NCI-H524 treated with DMSO at 0.1 percent for 48 hours (cell line): ENCODE measurements around the gene MAGI1.

Source experiments
- DNase-seq: peaks from one replicate; lab custom pipeline; 2025; lab: John Stamatoyannopoulos, UW

The MAGI1 gene

DNA sequence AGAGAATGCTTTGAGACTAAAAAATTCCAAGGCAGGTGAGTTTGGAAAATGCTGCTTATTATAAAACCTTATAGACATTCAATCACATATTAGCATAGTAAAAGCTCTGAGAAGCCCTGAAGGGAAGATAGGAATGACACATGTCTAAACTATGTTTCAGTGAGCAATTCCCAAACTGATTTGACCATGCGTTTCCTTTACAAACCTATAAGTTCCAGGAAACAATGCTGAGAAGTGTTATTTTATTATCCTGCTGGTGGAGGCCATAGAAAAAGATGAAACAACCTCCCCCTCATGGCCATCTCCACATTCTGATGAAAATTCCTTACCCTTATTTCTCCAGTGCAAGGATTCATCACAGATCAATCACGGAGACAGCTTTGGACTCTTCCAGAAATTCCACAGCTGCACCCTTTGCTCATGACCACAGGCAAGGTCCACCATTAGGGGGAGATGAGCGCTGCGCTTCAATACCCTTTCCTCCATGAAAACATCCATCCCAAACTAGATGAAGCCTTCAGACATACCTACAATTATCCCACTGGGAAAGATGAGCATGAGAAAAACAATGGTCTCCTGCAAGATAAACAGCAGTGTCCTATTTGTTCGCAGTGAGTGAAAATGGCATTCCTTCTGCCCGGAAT lies 372.1 kb downstream of the MAGI1 start:
- no peak for DNase-seq

DNA sequence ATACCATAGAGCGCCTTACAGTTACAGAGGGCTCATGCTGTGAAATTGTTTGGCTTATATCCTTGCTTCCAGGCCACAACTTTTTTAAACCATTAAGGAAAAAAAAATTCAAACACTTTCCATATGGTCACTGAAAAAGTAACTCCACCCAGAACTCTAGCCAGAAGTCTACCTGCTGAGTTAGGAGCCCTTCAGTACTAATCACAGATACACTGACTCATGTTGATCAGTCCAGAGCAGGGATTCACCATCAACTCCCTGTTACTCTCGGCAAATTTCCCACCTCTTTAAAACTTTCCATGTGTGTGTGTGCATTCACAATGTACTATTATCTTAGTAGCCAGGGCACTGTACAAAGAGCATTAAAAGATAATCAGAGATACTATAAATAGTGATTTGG lies 372.8 kb downstream of the MAGI1 start:
- no peak for DNase-seq

DNA sequence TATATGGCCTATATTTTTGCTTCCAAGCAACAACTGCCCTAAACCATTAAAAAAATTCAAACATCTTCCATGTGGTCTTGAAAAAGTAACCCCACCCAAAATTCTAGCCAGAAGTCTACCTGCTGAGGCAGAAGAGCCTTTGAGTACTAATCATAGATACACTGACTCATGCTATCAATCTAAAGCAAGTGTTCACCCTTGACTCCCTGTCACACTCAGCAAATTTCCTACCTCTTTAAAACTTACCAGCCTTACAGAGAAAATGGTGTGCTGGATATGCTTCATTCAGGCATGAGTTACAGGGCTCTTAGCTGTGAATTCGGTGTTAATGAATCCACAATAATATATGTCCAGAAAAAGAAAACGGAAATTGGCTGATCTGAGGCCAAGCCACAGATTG lies 373.8 kb downstream of the MAGI1 start:
- DNase-seq = no peak

GRCh38 chr3:65664446-65664845 lies 374.3 kb downstream of the MAGI1 start:
- DNase-seq = no peak

DNA sequence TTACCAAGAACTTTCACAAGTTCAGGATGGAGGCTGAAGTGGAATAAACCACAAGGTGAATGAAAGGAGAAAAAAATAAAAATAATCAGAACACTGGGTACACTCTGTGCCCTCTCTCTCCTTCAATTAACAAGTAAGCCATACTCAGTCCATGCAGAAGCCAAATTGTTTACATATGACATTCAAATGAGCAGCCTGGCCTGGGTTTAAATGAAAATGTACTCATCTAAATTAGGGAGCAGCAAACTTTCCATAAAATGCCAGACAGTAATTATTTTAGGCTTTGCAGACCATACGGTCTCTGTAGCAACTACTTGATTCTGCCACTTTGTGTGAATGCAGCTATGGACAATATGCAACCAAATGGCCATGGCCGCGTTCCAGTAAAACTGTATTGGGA lies 376.6 kb downstream of the MAGI1 start:
- DNase-seq = no peak

- no peak for DNase-seq
Observed at GRCh38 chr3:65660000-65660598, 378.6 kb downstream of the MAGI1 start.

DNA sequence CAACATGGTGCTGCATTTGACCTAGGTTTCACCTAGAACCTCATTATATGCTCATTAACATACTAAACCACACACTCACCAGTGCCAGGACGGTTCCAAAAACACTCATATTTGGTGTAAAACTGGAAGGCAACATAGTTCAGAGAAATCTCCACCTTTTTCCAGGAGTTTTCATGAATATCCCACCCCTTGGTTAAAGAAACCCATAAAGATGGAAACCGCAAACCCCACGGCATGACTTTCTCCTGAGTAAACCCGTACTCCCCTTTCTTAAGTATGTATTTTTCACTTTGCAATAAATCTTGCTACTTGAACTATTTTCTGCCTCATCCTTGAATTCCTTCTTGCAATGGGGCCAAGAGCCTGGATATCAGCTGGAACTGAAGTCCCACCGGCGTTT lies 379.3 kb downstream of the MAGI1 start:
- no peak for DNase-seq

DNA sequence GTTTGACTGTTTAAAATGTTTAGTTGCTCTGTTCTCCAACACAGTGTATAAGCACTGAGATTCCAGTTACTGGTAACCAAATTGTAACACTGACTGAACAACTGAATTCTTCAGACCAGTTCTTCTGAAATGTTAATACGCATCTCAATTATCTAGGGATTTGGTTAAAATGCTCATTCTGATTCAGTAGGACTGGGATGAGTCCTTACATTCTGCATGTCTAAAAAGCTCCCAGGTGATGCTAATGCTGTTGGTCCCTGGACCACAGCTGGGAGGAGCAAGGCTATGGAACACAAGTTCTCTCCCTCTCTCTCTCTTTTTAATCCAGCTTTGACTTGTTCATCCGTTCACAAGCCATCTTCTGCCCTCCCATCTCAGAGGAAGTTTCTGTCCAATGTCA lies 380.3 kb downstream of the MAGI1 start:
- no peak for DNase-seq

DNA sequence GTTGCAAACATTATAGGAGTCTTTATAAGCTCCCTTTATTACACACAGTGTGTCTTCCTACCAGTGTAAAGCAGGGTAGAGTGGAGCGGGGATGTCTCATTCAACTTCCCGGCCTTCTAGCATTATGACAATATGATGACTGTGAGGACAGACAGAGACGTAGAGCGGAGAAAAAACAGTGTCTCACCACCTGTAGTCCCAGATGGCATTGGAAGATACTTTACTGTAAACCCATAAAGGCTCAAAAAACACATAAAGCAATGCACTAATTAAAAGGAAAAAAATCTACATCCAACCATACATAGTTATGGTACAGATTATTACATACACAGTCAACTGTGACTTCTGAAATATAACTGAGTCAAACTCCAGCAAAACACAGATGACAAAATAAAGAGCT lies 383.7 kb downstream of the MAGI1 start:
- DNase-seq = no peak

- no peak for DNase-seq
Observed at GRCh38 chr3:65653731-65654130, 385.0 kb downstream of the MAGI1 start.

DNA sequence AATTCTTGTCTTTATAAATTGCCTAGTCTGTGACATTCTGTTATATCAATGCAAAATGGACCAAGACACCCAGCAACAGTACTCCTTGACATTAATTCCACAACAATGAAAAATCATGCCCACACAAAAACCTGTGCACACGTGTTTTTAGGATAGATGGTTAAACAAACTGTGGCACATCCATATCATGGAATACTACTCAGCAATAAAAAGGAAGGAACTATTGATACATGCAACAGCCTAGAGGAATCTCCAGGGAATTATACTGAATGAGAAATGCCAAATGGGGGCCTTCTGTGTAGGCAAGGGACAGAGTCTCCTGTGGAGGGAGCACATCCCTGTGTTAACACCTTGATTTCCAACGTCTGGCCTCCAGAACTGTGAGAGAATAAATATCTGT lies 388.5 kb downstream of the MAGI1 start:
- no peak for DNase-seq

- no peak for DNase-seq
Observed at GRCh38 chr3:65647369-65647768, 391.3 kb downstream of the MAGI1 start.

- DNase-seq = no peak
Observed at GRCh38 chr3:65642883-65643282, 395.8 kb downstream of the MAGI1 start.

GRCh38 chr3:65641777-65642176 lies 396.9 kb downstream of the MAGI1 start:
- no peak for DNase-seq

DNA sequence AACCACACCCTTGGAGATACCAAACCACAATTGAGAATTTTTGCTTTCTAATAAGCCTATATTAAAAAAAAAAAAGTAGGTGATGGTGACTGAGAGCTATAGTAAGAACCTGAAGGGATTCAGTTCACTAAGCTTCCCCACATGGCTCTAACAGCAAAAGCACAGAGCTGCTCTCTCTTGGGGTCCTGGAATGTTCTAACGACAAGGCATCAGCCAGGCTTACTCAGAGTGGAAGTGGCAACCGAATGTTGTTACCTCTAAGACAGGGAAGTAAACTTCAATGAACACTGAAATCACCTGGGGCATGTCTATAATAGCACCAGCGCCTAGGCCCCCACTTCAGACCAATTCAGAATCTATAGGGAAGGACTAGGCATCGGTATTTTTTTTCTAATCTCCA lies 397.7 kb downstream of the MAGI1 start:
- DNase-seq = no peak

DNA sequence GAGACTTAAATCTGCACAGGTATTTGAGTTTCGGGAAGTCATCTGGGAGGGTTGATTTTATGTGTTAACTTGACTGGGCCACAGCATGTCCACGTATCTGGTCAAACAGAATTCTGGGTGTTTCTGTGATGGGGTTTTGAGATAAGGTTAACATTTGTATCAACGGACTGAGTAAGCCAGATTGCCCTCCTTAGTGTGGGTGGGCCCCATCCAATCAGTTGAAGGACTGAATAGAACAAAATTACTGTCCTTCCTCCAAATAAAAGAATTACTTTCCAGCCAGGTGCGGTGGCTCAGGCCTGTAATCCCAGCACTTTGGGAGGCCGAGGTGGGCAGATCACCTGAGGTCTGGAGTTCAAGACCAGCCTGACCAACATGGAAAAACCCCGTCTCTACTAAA lies 399.3 kb downstream of the MAGI1 start:
- no peak for DNase-seq

GRCh38 chr3:65638301-65638700 lies 400.4 kb downstream of the MAGI1 start:
- DNase-seq = no peak

GRCh38 chr3:65636326-65636725 lies 402.4 kb downstream of the MAGI1 start:
- DNase-seq = peak; percentile 87

GRCh38 chr3:65635657-65636056 lies 403.1 kb downstream of the MAGI1 start:
- no peak for DNase-seq

- DNase-seq = no peak
Observed at GRCh38 chr3:65633018-65633638, 405.6 kb downstream of the MAGI1 start.

GRCh38 chr3:65632414-65632813 lies 406.3 kb downstream of the MAGI1 start:
- no peak for DNase-seq

DNA sequence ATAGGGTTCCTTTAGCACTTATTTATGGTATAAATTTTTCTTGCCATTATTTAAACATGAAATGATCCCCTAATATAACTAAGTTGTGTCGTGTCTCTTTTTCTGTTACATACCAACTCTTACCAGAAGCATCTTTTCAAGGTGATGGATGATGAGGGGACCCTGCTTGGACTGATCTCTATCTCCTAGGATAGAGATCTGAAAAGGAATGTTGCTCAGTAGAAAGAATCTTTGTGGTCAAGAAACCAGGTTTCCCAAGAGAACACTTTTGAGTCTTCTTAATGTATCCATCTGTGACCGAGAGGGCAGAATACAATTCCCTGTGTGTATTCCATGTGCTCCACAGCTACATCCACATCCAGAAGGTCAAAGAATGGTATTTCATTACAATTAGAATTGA lies 409.7 kb downstream of the MAGI1 start:
- DNase-seq = no peak

- DNase-seq = no peak
Observed at GRCh38 chr3:65627062-65627461, 411.7 kb downstream of the MAGI1 start.

DNA sequence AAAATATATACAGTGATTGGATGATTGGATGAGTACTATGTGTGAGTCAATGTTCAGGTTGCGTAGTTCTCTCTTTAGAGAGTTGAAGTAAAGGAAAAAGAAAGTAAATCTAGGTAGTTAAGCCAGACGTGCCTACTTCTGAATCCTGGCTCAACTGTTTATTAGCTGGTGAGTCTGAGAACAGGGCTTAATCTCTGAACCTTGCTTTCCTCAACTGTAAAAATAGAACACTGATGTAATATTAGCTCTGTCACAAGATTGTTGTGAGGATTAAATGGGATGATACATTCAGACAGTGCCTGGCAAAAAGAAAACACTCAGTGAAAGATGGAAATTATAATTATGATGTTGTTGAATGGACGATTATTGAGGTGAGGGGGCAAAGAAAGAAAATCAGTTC lies 413.4 kb downstream of the MAGI1 start:
- no peak for DNase-seq
